Neural cell (in vitro differentiated cells): ENCODE data around the gene RNF144A.
"Not testable (repeated sequence)": the region's sequence is repeated elsewhere in the genome, so short reads cannot be mapped to it uniquely, and the experiment has no call there.

ENCODE experiments used
- EP300 ChIP-seq: fragments of 450-650 bp; conservative IDR thresholded peaks from 2 replicates; pipeline ENCODE4 v1.6.1; 2014; ENCODE audit warnings: antibody characterized with exemption, mild to moderate bottlenecking, moderate library complexity; ENCODE audit not compliant: poor library complexity, severe bottlenecking
- EZH2 ChIP-seq: fragments of 200-600, 300-800 bp; shearing (Covaris generic), sonication (generic); IDR thresholded peaks from 2 replicates; pipeline ENCODE4 v1.6.1; 2014; ENCODE audit warnings: antibody characterized with exemption, low read length, borderline replicate concordance, mild to moderate bottlenecking; ENCODE audit not compliant: insufficient read depth, poor library complexity, severe bottlenecking
- POLR2AphosphoS5 ChIP-seq: IDR thresholded peaks from 2 replicates; pipeline ENCODE4 v1.6.1; 2012
- SMC3 ChIP-seq: fragments of 450-650 bp; conservative IDR thresholded peaks from 2 replicates; pipeline ENCODE4 v1.6.1; 2014; ENCODE audit warnings: antibody characterized with exemption, mild to moderate bottlenecking, moderate library complexity; ENCODE audit not compliant: poor library complexity
- TF ChIP-seq, protein P1 (sequence below): fragments of 450-650 bp; IDR thresholded peaks from 2 replicates; pipeline ENCODE4 v1.5.1; 2014; ENCODE audit warnings: antibody characterized with exemption, mild to moderate bottlenecking, moderate library complexity; ENCODE audit not compliant: poor library complexity, severe bottlenecking
- TF ChIP-seq, protein P2 (sequence below): IDR thresholded peaks from 2 replicates; pipeline ENCODE4 v1.6.1; 2012; ENCODE audit warnings: borderline replicate concordance

GRCh38 chr2:6902581-6902980, 14.6 kb upstream of the RNF144A start:
- TF ChIP-seq, protein P1, sequence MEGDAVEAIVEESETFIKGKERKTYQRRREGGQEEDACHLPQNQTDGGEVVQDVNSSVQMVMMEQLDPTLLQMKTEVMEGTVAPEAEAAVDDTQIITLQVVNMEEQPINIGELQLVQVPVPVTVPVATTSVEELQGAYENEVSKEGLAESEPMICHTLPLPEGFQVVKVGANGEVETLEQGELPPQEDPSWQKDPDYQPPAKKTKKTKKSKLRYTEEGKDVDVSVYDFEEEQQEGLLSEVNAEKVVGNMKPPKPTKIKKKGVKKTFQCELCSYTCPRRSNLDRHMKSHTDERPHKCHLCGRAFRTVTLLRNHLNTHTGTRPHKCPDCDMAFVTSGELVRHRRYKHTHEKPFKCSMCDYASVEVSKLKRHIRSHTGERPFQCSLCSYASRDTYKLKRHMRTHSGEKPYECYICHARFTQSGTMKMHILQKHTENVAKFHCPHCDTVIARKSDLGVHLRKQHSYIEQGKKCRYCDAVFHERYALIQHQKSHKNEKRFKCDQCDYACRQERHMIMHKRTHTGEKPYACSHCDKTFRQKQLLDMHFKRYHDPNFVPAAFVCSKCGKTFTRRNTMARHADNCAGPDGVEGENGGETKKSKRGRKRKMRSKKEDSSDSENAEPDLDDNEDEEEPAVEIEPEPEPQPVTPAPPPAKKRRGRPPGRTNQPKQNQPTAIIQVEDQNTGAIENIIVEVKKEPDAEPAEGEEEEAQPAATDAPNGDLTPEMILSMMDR: not testable (repeated sequence)
- TF ChIP-seq, protein P2, sequence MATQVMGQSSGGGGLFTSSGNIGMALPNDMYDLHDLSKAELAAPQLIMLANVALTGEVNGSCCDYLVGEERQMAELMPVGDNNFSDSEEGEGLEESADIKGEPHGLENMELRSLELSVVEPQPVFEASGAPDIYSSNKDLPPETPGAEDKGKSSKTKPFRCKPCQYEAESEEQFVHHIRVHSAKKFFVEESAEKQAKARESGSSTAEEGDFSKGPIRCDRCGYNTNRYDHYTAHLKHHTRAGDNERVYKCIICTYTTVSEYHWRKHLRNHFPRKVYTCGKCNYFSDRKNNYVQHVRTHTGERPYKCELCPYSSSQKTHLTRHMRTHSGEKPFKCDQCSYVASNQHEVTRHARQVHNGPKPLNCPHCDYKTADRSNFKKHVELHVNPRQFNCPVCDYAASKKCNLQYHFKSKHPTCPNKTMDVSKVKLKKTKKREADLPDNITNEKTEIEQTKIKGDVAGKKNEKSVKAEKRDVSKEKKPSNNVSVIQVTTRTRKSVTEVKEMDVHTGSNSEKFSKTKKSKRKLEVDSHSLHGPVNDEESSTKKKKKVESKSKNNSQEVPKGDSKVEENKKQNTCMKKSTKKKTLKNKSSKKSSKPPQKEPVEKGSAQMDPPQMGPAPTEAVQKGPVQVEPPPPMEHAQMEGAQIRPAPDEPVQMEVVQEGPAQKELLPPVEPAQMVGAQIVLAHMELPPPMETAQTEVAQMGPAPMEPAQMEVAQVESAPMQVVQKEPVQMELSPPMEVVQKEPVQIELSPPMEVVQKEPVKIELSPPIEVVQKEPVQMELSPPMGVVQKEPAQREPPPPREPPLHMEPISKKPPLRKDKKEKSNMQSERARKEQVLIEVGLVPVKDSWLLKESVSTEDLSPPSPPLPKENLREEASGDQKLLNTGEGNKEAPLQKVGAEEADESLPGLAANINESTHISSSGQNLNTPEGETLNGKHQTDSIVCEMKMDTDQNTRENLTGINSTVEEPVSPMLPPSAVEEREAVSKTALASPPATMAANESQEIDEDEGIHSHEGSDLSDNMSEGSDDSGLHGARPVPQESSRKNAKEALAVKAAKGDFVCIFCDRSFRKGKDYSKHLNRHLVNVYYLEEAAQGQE: not testable (repeated sequence)
- TF ChIP-seq EZH2, EP300, SMC3, POLR2AphosphoS5: not testable (repeated sequence)
